Measurements from ENCODE around the gene GAN.
"Not testable (repeated sequence)": the region's sequence is repeated elsewhere in the genome, so short reads cannot be mapped to it uniquely, and the experiment has no call there.

GAN gene

DNA sequence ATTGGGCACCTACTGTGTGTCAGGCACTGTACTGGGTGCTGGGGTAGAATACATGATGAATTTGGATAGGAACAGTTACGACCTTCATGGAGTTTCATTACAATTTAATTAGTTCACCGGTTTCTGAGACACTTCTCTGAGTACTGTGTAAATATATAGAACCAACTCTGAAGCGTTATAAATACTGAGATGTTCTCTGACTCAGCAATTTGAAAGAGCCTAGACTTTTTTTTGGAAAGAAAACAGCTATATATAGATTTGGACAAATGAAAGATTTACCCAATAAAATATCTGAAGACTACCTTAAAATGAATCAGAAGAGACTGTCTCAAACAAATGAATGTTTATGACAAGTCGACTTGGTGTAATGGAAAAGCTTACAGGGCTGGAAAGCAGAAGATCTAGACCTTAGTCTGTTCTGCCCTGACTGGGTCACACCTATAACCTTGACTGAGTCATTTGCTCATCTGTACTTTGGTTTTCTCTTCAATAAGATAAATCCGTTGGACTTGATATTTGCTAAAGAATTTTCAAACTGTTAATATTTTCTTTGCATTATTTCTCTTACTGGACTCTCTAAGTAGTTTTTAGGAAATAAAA lies 4.6 kb upstream of the GAN start:
- no peak for DNase-seq

DNA sequence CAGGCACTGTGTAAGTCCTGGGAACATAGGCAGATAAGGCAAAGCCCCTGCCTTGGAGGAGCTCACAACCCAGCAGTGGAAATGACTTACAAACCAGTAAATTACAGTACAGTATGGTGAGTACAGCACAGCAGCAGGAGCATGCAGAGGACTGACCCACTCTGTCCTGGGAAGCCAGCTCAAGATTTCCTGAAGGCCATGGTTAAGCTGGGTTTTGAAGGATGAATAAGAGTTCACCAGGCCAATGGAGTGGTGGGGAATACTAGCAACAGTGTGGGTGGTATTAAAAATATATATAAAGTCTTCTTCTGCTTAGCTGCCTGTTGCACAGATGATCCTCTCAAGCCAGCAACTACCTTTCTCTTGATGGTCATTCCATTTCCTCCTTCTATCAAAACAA lies 3.0 kb upstream of the GAN start:
- DNase-seq = no peak

DNA sequence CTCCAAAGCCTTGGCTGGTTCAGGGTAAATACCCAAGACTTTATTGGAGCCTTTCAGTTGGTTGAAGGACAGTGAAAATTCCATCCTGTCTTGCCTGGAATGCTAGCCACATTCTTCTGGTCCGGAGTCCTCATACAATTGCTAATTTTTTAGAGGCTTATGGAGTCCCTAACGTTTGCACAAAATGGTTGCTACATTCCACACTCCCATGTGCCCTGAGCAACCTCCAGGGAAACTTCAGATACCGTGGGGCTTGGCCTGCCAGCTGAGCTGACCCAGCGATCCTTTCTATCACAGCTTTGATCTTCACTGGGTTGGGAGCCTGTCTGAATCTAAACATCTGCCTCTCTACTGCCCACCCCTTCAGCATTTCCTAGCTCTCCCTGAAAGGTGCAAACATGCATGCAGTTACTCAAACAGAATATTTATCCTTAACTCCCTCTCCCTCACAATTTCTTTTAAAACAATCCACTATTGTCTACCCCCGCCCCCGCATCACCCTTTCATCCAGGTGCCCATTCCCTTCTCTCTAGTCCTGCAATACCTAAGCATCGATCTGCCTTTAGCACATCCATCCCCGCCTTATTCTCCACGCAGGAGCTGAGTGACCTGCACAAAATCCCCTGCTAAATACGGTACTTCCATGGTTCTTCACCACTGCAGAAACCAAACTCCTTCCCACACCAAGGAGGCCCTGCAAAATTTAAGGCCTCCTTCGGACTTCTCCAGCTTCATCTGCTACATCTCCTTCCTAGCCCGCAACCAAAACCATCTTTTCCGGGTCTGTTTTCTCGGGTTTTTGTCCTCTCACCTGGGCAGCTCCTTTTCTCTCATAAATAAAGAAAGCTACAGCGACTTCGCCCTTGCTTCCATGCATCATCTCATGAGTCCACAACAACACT lies 810 bp upstream of the GAN start:
- DNase-seq = no peak

DNA sequence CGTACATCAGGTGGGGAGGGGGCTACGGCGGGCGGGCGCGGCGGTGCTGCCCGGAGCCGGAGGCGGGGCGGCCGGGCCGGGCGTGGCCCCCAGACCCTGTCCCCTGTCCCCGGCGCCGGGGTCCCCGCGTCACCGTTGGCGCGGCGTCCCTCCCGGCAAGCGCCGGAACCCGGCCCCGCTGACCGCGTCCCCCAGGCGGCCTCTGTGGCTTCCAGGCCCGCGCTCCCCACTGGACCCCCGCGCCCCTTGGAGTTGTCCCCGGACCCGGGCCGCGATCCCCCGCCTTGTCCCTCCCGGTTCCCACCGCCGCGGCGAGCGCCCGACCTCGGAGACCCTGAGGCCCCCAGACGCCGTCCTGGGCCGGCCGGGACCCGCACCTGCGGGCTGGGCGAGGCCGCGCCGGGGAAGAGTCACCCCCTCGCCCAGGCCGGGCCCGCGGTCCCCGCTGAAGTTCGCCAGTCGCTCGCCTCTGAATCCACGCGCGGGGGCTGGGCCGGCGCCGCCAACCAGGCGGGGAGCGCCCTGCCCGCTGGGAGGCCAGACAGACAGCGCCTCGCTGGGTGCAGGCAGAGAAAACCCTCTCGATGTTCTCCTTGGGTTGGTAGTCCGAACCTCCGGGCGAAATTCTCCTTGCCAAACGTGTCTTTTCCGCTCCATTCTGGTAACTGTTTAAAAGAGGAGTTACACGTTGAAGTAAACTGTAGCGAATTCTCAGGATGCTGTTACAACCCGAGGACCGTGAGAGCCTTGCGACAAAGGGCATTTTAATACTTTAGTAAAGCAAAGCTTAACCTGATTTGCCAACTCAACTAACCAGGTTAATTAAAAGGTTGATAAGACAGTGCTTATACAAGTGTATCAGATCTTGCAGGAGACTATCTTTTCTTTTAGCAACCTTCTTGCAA lies 761 bp downstream of the GAN start:
- peak; percentile 53 for DNase-seq

DNA sequence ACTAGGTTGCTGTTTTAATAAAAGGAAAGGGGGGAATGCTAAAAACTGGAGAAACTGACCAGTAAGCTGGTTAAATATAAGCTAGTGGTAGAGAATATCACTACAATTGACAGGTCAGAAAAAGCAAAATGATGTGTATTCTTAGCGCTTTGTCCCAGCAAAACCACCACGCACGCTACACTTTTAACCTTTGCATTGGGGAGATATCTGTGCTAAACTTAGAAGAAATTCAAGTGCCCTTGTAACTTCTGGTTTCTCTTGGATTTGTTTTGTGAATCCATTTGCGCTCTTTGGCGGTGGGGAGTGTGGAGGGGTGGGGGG lies 1.4 kb downstream of the GAN start:
- DNase-seq = no peak

DNA sequence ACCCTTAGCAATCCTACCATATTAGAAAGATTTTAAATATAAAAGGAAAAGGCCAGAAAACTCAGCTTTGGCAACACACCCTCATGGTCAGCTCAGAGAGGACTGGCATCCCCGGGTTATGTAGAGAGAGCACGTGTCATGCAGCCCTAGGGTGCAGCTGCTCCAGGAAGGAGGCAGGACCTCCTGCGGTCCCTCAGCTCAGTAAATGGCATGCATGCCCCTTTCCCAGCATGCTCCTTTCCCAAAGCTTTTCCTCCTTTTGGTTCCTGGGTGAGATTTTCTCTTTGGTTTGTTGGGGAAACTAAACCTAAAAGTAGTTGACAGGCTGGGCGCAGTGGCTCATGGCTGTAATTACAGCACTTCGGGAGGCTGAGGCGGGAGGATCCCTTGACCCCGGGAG lies 3.9 kb downstream of the GAN start:
- no peak for DNase-seq

DNA sequence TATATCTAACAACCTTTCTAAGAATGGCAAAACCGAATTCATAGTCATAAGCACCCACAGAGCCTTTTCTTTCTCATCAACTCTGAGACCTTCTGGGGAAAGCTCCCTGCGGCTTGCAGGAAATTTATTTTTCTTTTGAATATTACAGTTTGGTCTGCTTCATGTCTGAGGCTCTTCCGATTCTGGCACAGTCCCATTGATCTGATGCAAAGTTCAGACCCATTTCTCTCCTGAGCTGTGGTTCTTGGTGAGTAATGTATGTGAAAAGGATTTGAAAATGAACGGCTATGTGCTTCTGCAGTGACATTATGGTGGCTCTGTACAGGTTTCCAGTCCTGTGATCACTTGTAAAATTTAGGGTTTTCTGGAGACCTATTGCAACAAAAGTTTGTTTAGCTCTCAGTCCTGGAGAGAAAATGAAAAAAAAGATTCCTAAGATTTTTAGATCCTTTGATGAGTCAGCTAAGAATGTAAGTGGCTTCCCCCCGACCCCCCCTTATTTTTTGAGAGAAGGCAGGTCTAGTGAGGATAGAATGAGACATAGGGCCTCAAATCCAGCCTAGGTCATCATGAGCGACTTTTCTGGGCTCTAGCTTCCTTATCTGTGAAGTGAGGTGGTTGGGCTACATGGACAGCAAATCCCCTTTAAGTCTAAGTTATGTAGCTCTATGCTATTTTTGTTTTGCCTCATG lies 4.6 kb downstream of the GAN start:
- DNase-seq = no peak

DNA sequence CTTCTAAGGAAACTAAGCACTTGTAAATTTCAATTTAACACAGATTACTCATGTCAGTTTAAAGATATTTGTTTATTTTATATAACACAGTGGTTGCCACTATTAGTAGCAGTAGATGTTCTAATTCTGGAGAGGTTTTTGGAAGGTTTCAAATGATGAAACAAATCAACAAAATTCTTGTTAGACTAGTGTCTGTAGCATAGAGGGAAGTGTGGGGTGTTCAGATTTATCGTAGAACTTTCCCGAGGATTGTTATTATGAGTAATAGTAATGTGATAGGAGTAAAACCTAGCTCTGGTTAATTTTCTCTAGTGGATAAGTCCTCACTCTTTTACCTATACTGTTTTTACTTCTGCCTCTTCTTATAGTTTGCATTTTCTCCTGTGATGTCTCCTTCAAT lies 6.3 kb downstream of the GAN start:
- DNase-seq = no peak

DNA sequence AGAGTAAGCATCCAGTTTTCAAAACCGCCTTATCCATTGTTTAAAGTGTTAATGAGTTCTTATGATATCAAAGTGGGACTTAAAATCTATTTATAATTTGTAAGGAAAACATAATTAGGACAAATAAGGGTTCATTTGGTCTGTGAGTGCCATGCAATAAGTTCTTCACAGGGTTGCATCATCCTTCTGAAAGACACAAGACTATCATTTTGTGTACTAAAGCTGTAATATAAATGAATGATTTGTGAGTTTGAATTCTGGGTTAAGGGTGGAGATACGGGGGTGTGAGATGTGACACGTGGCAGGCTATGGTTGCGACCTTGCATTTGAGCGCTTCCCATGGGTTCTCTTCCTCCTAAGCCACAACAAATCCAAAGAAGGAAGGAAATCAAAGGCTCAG lies 6.8 kb downstream of the GAN start:
- no peak for DNase-seq

DNA sequence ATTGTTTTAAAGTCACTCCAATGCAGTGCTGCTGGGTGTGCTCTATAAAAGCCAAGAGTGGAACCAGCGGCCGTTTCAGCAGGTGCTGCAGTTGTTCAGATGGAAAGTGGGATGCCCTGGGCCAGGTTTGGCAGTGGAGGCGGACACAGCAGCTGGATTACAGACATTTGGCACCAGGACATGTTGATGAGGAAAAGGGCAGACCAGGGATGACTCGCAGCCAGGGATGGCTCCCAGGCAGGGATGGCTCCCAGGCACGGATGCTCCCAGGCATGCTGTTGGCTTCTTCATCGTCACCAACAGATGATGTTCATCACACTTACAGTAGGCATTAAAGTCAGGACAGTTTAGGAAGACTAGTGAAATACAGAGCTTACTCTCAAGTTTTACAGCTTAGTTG lies 10.0 kb downstream of the GAN start:
- no peak for DNase-seq

DNA sequence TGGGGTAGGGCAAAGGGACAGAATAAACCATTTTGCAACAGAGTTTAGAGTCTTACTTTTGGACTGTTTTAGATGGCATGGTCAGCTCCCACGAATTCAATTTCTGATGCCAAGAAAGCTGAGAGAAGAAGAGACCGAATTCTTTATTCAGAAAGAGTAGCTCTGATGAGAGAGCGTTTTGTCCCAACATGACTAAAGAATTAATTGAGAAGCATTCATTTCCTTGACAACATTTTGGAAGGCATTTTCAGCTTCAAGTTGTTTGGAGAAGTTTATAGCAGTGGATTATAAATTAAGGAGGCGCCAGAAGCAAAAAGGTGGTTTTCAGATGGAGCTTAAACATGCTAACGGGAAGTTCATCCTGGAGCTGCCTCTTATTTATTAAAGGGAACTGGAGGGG lies 12.2 kb downstream of the GAN start:
- no peak for DNase-seq

DNA sequence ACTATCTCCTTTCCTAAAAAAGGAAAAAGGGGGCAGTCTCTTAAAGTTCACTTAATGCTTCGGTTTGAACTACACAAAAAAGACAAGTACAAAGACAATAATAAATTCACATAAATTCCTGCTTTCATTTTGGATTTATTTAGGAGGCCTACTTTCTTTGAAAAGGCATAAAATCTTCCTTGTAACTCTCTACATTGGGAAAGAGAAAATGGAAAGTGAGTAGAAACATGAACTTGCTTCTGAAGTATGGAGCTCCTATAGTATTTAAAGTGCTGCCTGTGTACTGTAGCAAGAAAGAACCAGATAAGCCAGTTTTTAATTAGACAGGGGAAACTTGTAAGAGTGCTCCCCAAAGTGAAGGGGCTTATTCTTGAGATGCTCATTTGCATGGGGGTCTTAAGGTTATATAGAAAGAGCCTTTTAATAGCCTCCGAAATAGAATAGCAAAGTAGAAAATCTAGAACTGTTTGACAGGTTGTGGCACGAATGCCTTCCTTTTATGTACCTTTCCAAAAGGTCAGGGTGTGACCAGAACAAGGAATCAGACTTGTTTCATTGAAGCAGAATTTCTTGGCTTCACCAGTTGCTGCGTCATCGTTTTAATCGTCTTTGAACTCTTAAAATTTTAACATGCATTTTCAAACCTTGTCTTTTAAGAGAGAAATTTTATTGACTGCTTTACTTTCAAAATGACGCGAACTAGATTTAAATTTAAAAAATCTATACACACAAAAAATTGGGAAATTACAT lies 12.9 kb downstream of the GAN start:
- no peak for DNase-seq

DNA sequence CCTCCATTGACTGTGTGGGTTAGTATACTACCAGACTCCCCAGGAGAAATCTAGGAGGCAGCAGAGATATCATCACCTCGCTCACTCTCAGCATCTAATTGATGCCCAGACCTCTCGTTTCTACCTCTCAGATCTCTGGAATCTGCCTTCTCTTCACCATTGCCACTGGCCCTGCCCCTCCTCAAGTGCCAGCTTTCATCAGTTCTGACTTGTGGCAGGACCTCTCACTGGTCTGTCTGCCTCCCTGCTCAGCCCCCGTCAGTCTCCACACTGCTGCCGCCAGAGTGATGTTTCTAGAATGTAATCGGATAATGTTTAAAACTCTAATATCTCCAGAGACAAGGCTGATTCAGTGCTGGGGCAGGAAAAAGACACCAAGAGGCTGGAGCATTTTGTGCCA lies 15.2 kb downstream of the GAN start:
- DNase-seq = no peak

DNA sequence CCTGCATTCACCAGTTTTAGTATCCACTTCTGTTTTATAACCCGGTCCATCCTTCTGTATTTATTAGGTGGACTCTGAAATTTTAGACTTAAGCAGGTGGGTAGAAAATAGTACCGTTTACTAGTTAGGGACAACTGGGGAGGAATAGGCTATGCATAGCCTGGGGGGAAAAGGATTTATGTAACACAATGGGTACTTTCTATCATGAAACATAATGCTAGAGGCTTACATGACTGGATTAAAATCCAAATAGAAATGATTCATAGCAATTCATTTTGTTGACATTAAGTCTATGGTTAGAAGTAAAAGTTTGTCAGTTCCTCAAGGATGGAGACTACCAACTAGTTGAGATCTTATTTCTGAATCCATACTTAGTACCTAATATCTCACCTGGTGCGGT lies 18.6 kb downstream of the GAN start:
- DNase-seq = no peak

DNA sequence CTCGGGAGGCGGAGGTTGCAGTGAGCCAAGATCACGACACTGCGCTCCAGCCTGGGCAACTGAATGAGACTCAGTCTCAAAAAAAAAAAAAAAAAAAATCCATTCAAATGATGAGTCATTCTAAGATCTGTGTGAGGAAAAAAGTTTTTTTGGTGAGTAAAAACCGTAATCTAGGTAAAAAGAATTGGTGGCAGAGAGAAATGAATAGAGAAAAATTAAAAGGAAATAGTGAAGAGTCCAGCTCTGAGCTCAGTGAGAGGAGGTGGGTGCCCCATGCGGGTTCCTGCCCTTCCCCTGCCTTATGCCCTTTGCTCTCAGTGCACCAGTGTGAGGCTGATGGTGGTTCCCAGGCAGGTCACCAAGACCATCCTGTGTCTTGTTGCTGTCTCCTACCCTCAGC lies 20.9 kb downstream of the GAN start:
- no peak for DNase-seq

DNA sequence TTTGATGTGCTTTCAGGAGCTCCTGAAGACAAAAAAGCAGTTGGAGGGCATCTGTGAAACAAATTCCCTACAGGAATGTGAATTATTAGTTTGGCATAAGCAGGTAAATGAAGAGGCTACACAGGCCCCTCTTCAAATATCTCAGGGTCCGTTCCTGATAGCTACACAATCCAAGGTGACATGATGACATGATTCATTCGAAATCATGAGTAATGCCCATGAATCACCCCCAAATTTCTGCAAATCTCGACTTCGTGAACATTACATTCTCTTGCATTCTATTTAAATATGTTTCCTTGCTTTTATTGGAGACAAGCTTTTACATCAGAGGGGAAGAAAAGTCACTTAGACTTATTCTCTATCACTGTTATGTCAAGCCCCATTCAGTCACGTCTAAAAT lies 22.3 kb downstream of the GAN start:
- DNase-seq = no peak

DNA sequence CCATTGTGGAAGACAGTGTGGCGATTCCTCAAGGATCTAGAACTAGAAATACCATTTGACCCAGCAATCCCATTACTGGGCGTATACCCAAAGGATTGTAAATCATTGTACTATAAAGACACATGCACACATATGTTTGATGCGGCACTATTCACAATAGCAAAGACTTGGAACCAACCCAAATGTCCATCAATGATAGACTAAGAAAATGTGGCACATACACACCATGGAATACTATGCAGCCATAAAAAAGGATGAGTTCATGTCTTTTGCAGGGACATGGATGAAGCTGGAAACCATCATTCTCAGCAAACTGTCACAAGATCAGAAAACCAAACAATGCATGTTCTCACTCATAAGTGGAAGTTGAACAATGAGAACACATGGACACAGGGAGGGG lies 30.4 kb downstream of the GAN start:
- not testable (repeated sequence) for DNase-seq

DNA sequence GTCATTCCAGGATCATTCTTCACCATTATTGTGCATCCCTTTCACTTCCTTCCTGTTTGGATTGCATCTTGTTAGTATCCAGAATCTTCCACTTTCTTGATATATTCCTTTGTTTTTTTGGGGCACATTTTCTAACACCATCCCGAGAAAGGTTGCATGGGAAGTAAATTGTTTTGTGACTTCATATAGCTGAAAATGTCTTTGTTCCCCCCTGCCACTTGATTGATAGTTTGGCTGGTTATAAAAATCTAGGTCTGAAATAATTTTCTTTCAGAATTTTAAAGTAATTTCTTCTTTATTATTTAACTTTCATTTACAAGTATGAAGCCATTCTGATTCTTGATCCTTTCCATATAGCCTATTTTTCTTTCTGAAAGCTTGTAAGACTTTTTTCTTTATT lies 32.7 kb downstream of the GAN start:
- DNase-seq = no peak

DNA sequence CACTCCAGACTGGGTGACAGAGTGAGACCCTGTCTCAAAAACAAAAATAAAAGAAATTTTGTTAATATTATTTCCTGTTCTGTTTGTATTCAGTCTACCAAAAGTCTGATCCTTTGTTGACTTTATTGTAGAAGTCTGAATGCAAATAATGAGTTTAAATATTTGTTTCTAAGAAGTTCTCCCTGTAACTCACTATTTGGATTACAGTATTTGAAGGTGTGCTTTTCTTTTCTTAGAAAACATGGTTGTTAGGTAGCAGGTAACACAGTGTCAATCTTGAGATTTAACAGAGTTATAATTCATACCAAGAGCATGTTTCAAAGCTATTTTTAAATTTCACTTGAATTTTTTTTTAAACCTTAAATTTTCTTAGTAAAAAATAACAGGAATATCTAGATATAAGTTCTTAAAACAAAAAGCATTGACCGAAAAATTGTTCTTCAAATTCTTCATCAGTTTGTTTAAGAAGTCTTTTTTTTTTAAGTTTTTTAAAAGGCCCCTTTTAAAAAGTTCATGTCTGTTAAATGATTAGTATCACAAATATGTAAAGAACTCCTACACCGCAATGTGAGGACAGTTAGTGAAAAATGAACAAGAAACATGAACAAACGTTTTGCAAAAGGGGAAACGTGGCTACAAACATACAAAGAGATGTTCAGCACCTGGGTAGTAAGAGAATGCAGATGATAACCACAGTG lies 35.0 kb downstream of the GAN start:
- DNase-seq = no peak

DNA sequence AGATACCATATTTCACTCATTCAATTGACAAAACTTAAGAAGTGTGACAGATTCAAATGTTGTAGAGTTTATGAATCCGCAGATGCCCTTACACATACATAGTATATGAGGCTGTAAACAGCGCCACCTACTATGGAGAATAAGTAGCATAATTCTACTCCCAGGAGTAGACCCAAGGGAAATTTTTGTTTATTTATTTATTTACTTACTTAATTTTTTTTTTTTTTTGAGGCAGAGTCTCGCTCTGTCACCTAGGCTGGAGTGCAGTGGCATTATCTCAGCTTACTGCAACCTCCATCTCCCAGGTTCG lies 35.5 kb downstream of the GAN start:
- no peak for DNase-seq

DNA sequence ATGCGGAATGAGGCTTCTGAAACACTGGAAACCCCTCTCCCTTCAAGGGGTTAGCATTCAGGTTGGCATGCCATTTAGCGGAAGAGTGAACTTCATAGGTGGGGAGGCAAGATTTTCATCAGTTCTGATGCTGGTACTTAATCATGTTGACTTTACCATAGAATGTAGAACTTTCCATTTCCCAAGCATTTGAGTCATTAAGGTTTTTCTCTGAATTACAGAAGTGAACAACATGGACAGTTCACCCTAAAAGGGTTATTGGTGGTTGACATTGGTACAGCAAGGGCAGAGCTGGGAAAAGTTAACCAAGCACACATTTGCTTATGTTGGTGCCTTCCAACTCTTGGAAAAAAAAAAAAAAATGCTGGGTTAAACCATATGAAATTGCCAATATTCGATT lies 39.1 kb downstream of the GAN start:
- no peak for DNase-seq

DNA sequence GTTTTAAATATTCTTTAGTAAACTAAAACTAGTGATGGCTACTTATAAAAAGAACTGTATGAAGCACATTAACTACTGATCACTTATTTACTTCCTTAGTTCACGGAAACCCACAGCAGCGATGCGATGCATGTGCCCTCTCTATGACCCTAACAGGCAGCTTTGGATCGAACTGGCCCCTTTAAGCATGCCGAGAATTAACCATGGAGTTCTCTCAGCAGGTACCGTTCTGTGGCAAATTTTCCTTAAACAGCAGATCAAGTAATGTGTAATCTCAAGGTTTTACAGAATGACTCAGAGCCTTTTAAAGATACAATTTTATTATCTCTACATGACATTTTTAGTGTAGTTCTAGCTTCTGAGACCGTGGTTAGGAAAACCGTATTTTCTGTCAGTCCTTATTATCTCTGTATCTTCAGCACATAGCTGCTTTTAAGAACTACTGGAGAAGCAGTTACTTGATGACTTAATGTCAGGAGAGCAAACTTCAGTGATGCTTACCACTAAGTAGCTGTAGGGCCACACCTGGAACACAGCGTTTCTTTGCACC lies 43.0 kb downstream of the GAN start:
- no peak for DNase-seq

Measured in femur (tissue), 1 donor.